Measurements from ENCODE around the gene HSP90AB1.

Gene HSP90AB1

DNA sequence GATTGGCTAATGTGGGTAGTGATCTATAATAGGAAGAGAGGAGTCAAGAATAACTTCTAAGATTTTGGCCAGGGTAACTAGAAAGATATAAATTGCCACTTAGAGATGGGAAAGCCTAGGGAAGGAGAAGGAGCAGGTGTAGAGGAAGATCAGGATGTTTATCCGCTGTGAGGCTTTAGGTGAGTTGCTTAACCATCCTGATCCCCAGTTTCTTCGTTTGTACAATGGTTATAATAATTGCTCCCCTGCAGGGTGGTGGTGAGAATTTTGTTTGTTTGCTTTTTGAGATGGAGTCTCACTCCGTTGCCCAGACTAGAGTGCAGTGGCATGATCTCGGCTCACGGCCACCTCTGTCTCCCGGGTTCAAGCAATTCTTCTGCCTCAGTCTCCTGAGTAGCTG lies 32.6 kb upstream of the HSP90AB1 start:
- no peak for DNase-seq
- TF ChIP-seq, protein P1, sequence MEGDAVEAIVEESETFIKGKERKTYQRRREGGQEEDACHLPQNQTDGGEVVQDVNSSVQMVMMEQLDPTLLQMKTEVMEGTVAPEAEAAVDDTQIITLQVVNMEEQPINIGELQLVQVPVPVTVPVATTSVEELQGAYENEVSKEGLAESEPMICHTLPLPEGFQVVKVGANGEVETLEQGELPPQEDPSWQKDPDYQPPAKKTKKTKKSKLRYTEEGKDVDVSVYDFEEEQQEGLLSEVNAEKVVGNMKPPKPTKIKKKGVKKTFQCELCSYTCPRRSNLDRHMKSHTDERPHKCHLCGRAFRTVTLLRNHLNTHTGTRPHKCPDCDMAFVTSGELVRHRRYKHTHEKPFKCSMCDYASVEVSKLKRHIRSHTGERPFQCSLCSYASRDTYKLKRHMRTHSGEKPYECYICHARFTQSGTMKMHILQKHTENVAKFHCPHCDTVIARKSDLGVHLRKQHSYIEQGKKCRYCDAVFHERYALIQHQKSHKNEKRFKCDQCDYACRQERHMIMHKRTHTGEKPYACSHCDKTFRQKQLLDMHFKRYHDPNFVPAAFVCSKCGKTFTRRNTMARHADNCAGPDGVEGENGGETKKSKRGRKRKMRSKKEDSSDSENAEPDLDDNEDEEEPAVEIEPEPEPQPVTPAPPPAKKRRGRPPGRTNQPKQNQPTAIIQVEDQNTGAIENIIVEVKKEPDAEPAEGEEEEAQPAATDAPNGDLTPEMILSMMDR (IDR thresholded peaks at IDR 0.05; ENCODE audit: low read depth, low read length, missing control alignments) = no peak
- H3K36me3 ChIP-seq (replicated peaks) = no peaks in the 10 kb centered on the region
- in situ Hi-C loops (cut with HindIII; ENCODE audit: low pct_ligation_motif_present, low sequenced_read_pairs) = no loop called here
- no peak overlapping the region for H3K27ac ChIP-seq
- H3K27me3 ChIP-seq (replicated peaks) = no peaks in the 10 kb centered on the region
- H3K4me3 ChIP-seq (ENCODE audit: low read depth, low read length) = no peak overlapping the region

DNA sequence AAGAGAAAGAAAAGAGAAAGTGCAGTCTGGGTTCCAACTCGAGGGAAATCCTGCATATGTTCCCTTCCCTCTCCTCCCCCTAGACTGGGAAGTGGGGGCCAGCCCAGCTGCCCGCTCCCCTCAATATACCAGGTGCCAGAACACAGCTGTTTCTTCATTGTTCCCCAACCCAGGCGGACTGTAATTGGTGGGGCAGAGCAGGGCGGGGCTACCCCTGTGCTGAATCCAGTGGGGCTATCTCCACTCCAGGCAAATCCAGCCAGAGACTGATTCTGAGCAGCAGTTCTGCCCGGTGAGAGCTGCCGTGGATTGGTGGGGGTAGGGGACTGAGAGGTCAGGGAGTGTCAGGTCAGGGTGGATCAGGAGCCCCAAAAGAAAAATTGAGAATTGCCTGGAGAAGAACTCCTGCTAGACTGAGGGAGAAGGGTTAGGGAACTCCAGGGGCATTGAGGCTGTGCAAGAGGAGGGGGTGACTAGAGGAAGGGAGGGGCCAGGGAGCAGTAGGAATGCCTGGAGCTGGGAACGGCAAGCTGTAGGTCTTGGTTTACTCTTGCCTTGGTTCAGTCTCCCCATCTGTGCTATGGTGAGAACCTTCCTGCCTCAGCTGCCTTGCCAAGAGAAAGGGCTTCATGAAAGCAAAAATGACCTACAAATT lies 30.1 kb upstream of the HSP90AB1 start, which contains the start of gene MYMX:
Gene MYMX (plus strand): TSS at position 250 of the 655 bp plus-strand sequence. CDS start 546 bp downstream, outside the sequence.
- Histone ChIP-seq H3K36me3 (replicated peaks) (no peaks in the 10 kb centered on the region), H3K27me3 (replicated peaks) (no peaks in the 10 kb centered on the region), H3K4me3 (ENCODE audit: low read depth, low read length) (no peak within 1 kb of the TSS), H3K27ac (no peak within 1 kb of the TSS)
- DNase-seq = no peak
- in situ Hi-C loops (cut with HindIII; ENCODE audit: low pct_ligation_motif_present, low sequenced_read_pairs) = no loop called here
- TF ChIP-seq, protein P1 (IDR thresholded peaks at IDR 0.05; ENCODE audit: low read depth, low read length, missing control alignments) = no peak

DNA sequence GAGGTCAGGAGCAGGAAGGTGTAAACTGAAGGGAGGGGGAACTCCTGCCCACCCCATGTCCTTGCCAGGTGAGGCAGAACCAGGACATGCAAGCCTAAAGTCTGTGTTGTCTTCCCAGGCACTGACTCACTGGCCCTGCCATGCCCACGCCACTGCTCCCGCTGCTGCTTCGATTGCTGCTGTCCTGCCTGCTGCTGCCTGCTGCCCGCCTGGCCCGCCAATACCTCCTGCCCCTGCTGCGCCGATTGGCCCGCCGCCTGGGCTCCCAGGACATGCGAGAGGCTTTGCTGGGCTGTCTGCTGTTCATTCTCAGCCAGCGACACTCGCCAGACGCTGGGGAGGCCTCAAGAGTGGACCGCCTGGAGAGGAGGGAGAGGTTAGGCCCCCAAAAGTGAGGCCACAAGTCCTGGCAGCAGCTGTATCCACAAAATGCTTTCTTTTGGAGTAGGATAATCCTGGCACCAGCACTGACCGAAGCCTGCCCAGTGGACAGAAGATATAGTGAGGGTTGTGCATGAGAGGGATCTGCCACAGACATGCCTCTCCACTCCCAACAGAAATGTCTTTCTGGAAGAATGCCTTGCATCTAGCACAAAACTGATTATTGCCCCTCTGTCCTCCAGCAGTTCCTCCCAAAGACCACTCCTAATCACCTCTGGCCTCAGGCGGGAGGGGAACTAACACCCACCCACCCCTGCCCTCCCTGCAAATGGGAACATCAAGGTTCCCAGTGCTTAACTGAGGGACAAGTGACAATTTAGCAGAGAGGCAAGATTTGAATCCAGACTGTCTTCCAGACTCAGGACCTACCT lies 29.4 kb upstream of the HSP90AB1 start:
- H3K27ac ChIP-seq = no peak overlapping the region
- H3K4me3 ChIP-seq (ENCODE audit: low read depth, low read length) = no peak overlapping the region
- DNase-seq = peak; percentile 38
- in situ Hi-C loops (cut with HindIII; ENCODE audit: low pct_ligation_motif_present, low sequenced_read_pairs) = no loop called here
- TF ChIP-seq, protein P1 (IDR thresholded peaks at IDR 0.05; ENCODE audit: low read depth, low read length, missing control alignments) = no peak
- no peaks in the 10 kb centered on the region for H3K36me3 ChIP-seq (replicated peaks)
- H3K27me3 ChIP-seq (replicated peaks) = no peaks in the 10 kb centered on the region

DNA sequence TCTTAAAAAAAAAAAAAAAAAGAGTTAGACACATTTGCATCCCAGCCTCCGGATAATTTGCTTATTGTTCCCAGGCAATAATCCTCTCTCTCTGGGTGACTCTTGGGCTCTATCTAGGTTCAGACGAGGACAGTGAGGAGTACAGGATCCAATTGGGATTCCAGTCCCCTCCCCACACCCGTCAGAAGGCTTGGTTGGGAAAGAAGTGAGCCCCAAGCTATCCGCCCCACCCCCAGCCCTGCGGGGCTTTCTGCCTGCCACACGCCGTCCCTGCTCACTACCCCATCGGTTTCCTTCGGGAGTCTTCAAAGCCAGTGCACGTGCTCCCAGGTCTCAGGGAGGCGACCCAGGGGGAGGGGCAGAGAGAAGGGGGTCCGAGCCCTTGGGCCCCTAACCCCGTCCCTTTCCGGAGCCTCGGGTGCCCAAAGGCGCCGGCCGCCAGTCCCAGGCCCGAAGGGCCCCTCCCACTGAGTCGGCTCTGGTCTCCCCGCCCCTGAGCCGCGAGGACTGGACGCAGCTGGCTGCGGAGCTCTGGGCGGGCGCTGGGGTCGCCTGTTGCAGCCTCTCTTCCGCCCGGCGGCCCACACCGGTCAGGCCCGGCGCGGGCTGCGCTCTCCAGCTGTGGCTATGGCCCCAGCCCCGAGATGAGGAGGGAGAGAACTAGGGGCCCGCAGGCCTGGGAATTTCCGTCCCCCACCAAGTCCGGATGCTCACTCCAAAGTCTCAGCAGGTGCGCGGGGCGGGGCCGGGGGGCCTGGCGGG lies 27.7 kb upstream of the HSP90AB1 start:
- TF ChIP-seq, protein P1 (IDR thresholded peaks at IDR 0.05; ENCODE audit: low read depth, low read length, missing control alignments) = no peak
- H3K27ac ChIP-seq = no peak overlapping the region
- in situ Hi-C loops (cut with HindIII; ENCODE audit: low pct_ligation_motif_present, low sequenced_read_pairs) = no loop called here
- H3K27me3 ChIP-seq (replicated peaks) = no peaks in the 10 kb centered on the region
- no peak for DNase-seq
- no peaks in the 10 kb centered on the region for H3K36me3 ChIP-seq (replicated peaks)
- H3K4me3 ChIP-seq (ENCODE audit: low read depth, low read length) = peak overlapping the region; percentile 42

DNA sequence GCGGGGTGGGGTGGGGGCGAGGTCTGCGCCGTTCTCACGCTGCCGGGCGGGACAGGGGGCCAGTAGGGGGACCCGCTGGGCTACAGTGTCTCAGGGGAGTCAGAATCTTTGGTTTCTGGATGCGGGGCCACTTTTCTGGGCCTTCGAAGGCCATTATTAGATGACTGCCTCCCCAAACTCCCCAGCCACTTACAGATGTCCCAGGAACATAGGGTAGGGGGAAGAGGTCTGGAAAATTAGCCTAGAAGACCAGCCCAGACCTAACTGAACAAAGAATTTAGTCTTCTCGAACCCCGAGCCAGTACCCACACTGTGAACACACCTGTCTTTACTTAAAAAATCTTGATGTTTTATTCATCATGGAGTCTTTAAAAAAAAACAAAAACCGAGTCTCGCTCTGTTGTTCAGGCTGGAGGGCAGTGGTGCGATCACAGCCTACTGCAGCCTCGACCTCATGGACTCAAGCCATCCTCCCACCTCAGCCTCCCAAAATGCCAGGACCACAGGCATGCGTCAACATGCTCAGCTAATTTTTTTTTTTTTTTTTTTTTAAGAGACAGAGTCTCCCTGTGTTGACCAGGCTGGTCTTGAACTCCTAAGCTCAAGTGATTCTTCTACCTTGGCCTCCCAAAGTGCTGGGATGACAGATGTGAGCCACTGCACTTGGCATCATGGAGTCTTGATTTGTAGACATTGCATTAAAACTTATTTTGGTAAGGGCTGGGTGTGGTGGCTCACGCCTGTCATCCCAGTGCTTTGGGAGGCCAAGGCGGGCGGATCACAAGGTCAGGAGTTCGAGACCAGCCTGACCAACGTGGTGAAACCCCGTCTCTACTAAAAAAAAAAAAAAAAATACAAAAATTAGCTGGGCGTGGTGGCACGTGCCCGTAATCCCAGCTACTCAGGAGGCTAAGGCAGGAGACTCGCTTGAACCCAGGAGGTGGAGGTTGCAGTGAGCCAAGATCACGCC lies 26.8 kb upstream of the HSP90AB1 start:
- Histone ChIP-seq H3K27ac (no peak overlapping the region), H3K4me3 (ENCODE audit: low read depth, low read length) (peak overlapping the region; percentile 1), H3K27me3 (replicated peaks) (no peaks in the 10 kb centered on the region), H3K36me3 (replicated peaks) (no peaks in the 10 kb centered on the region)
- in situ Hi-C loops (cut with HindIII; ENCODE audit: low pct_ligation_motif_present, low sequenced_read_pairs) = no loop called here
- TF ChIP-seq, protein P1 (IDR thresholded peaks at IDR 0.05; ENCODE audit: low read depth, low read length, missing control alignments) = no peak
- DNase-seq = no peak

Data from brain microvascular endothelial cell (primary cell).